Breast epithelium (tissue), 4 donors: ENCODE results near the gene FAM170B. TPM values are rescaled to one million over a fixed set of nuclear protein-coding genes. Genes with fewer than 3 reads are reported as not detected.

Experiments
- DNase-seq, 2 donors: peaks; one replicate each; pipeline ENCODE4 v3.0.0-alpha.2; 2019; ENCODE audit warnings: low spot score in 2 of 2
- H3K27ac ChIP-seq, 2 donors: fragments of 200-600 bp; sonication (generic) in 1 of 2; one replicate each; pipeline ENCODE4 v1.5.1; 2016 to 2019; ENCODE audit warnings: mild to moderate bottlenecking in 1 of 2
- H3K27me3 ChIP-seq, 2 donors: fragments of 200-600 bp; sonication (generic) in 1 of 2; one replicate each; pipeline versions ENCODE4 v1.5.1 to v1.6.0; 2017 to 2019; ENCODE audit warnings: control low read depth in 1 of 2, mild to moderate bottlenecking in 1 of 2
- H3K36me3 ChIP-seq: fragments of 200-600 bp; one replicate; pipeline ENCODE4 v1.5.1; 2019
- H3K4me1 ChIP-seq, 2 donors: fragments of 200-600 bp; sonication (generic); one replicate each; pipeline ENCODE4 v1.5.1; 2016 to 2019; ENCODE audit warnings: control low read depth in 1 of 2
- H3K4me3 ChIP-seq, 3 donors: fragments of 200-600 bp; sonication (generic); 1 replicate in 2 of 3; 2 replicates in 1 of 3; pipeline ENCODE4 v1.5.1; 2016 to 2019; ENCODE audit warnings: mild to moderate bottlenecking in 3 of 3, moderate library complexity in 2 of 3
- H3K9me3 ChIP-seq, 2 donors: fragments of 200-600 bp; sonication (generic) in 1 of 2; one replicate each; pipeline ENCODE4 v1.5.1; 2016 to 2019; ENCODE audit warnings: control low read depth in 1 of 2
- CTCF ChIP-seq, 3 donors: fragments of 450-650 bp; IDR thresholded peaks; one replicate each; pipeline ENCODE4 v1.5.1; 2016 to 2017; ENCODE audit warnings: antibody characterized with exemption in 3 of 3, mild to moderate bottlenecking in 3 of 3, moderate library complexity in 3 of 3
- POLR2A ChIP-seq: fragments of 450-650 bp; IDR thresholded peaks from one replicate; pipeline ENCODE4 v1.6.1; 2016; ENCODE audit warnings: antibody characterized with exemption, mild to moderate bottlenecking, moderate library complexity
- POLR2AphosphoS5 ChIP-seq, 3 donors: sonication (generic); formaldehyde crosslinking; IDR thresholded peaks; one replicate each; pipeline ENCODE4 v1.6.1; 2017; ENCODE audit warnings: antibody characterized with exemption in 3 of 3
- intact Hi-C: fragments of 100-400 bp; cut with DNase I; formaldehyde crosslinking; loops from one replicate; pipeline ENCODE4 v1.15.1; 2023; ENCODE audit warnings: low total_unique reads
- total RNA-seq, 3 donors: library from RNA; depleted of rRNA; stranded (reverse); fragments of >200 nt; gene quantifications; one replicate each; pipeline ENCODE4 v1.1.0, GENCODE V29; 2016

The FAM170B gene
- total RNA-seq, 3 donors from 2014 or later = not detected

GRCh38 chr10:49152663-49153062, 18.8 kb upstream of the FAM170B start:
- H3K4me1 ChIP-seq = no peaks in the 10 kb centered on the region
- intact Hi-C loops = no loop called here

GRCh38 chr10:49152037-49152436, 18.2 kb upstream of the FAM170B start:
- no peaks in the 10 kb centered on the region for H3K36me3 ChIP-seq
- no peak overlapping the region for H3K4me3 ChIP-seq
- peaks cover 7 to 13% of the 10 kb centered on the region in 2 donors for H3K9me3 ChIP-seq
- no peaks in the 10 kb centered on the region for H3K4me1 ChIP-seq
- TF ChIP-seq POLR2A (no peak), POLR2AphosphoS5 (IDR thresholded peaks at IDR 0.05) (no peak), CTCF (IDR thresholded peaks at IDR 0.05) (no peak)
- intact Hi-C loops = no loop called here
- H3K27ac ChIP-seq = no peak overlapping the region
- no peaks in the 10 kb centered on the region for H3K27me3 ChIP-seq
- no peak for DNase-seq

More at GRCh38 chr10:49152663-49153062, 18.8 kb upstream of the FAM170B start:
- no peak overlapping the region for H3K27ac ChIP-seq
- no peak for DNase-seq
- no peak for TF ChIP-seq POLR2A
- TF ChIP-seq POLR2AphosphoS5 (IDR thresholded peaks at IDR 0.05) = no peak
- no peak for TF ChIP-seq CTCF (IDR thresholded peaks at IDR 0.05)
- H3K9me3 ChIP-seq = peaks cover 3 to 6% of the 10 kb centered on the region in 2 donors
- H3K27me3 ChIP-seq = no peaks in the 10 kb centered on the region
- H3K36me3 ChIP-seq = no peaks in the 10 kb centered on the region
- H3K4me3 ChIP-seq = no peak overlapping the region

DNA sequence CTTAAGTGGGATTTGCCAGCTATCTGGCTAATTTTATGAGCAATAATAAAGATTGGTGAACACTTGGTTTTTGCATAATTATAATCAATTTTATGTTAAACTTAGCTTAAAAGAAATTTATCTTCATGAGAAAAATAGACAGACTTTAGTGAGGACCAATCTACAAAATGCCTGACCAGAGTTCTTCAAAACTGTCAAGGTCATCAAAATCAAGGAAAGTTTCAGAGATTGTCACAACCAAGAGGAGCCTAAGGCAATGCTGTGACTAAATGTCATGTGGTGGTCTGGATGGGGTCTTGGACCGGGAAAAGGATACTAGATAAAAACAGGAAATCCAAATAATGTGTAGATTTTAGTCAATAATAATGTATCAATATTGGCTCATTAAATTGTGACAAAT, 17.7 kb upstream of the FAM170B start:
- Histone ChIP-seq H3K4me3 (no peak overlapping the region), H3K27ac (no peak overlapping the region), H3K4me1 (no peaks in the 10 kb centered on the region), H3K36me3 (no peaks in the 10 kb centered on the region), H3K27me3 (no peaks in the 10 kb centered on the region), H3K9me3 (peaks cover 7 to 15% of the 10 kb centered on the region in 2 donors)
- intact Hi-C loops = no loop called here
- no peak for DNase-seq
- TF ChIP-seq POLR2A (no peak), CTCF (IDR thresholded peaks at IDR 0.05) (no peak), POLR2AphosphoS5 (IDR thresholded peaks at IDR 0.05) (no peak)

DNA sequence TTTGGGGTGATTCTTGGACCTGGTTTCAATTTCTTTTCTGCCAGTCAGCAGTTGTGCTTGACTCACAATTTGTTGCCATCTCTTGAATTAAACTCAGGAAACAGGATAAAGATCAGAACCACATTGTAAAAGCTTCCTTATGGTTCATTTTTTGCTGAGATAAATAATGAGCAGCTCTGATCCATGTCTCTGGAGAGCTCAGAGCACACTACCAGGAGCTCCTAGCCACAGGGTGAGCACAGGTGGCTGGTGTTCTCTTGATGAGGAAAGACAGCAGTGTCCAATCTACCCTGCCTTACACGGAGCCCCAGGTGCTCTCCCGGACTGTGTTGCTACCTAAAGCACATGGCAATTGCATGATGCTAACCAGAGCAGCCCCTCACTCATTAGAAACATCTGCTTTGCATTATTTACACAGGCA, 17.2 kb upstream of the FAM170B start:
- H3K27me3 ChIP-seq = no peaks in the 10 kb centered on the region
- H3K9me3 ChIP-seq = peaks cover 7 to 15% of the 10 kb centered on the region in 2 donors
- no peaks in the 10 kb centered on the region for H3K36me3 ChIP-seq
- TF ChIP-seq POLR2A = no peak
- TF ChIP-seq CTCF (IDR thresholded peaks at IDR 0.05) = no peak
- TF ChIP-seq POLR2AphosphoS5 (IDR thresholded peaks at IDR 0.05) = no peak
- intact Hi-C loops = no loop called here
- no peak for DNase-seq
- H3K4me3 ChIP-seq = no peak overlapping the region
- no peaks in the 10 kb centered on the region for H3K4me1 ChIP-seq
- no peak overlapping the region for H3K27ac ChIP-seq

DNA sequence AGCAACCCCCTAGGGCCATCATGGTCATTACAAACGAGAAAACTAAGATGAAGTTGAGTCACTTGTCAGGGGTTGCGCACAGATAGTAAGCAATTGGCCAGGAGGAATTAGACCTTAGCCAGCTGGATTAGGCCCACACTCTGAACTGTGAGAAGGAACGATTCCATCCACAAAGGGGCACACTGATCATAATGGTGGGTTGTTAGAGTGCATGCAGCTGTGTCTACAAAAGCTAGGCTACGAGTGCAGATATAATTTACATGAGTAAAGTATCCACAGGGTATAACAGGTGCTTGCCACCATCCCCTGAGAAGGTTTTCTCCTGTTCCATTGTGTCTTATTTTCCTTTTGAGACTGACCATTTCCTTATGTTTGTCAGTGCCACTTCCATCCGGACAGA, 16.6 kb upstream of the FAM170B start:
- Histone ChIP-seq H3K9me3 (peaks cover 7 to 15% of the 10 kb centered on the region in 2 donors), H3K4me1 (no peaks in the 10 kb centered on the region), H3K4me3 (no peak overlapping the region), H3K36me3 (no peaks in the 10 kb centered on the region), H3K27me3 (no peaks in the 10 kb centered on the region), H3K27ac (no peak overlapping the region)
- no peak for TF ChIP-seq POLR2AphosphoS5 (IDR thresholded peaks at IDR 0.05)
- no peak for TF ChIP-seq CTCF (IDR thresholded peaks at IDR 0.05)
- TF ChIP-seq POLR2A = no peak
- intact Hi-C loops = no loop called here
- DNase-seq = no peak
